Loucy (cell line): ENCODE results near the gene SLC6A19.
A peak's percentile ranks its signal among the peaks of the same experiment; 100 is the strongest.

Experiments used
- H2AFZ ChIP-seq: fragments of 200-600 bp; sonication (generic); 2 replicates; pipeline ENCODE4 v1.6.0; 2016; ENCODE audit warnings: antibody characterized with exemption, mild to moderate bottlenecking, low read length, moderate library complexity
- H3F3A ChIP-seq: fragments of 200-600 bp; 2 replicates; pipeline ENCODE4 v1.6.0; 2016; ENCODE audit warnings: antibody characterized with exemption, low read depth, mild to moderate bottlenecking
- H3K27me3 ChIP-seq: fragments of 200-600 bp; sonication (generic); 2 replicates; pipeline ENCODE4 v1.6.1; 2014; ENCODE audit warnings: low read length, mild to moderate bottlenecking; ENCODE audit not compliant: insufficient read depth, poor library complexity, severe bottlenecking
- H3K36me3 ChIP-seq: fragments of 200-600 bp; sonication (generic); 2 replicates; pipeline ENCODE4 v1.6.1; 2016; ENCODE audit warnings: low read length; ENCODE audit not compliant: insufficient read depth
- H3K4me1 ChIP-seq: fragments of 200-600 bp; sonication (generic); 2 replicates; pipeline ENCODE4 v1.5.1; 2014; ENCODE audit warnings: low read length, mild to moderate bottlenecking; ENCODE audit not compliant: insufficient read depth, poor library complexity, severe bottlenecking
- H3K4me2 ChIP-seq: fragments of 200-600 bp; sonication (generic); 2 replicates; pipeline ENCODE4 v1.6.0; 2014; ENCODE audit warnings: antibody characterized with exemption, low read length, low read depth, mild to moderate bottlenecking; ENCODE audit not compliant: poor library complexity, severe bottlenecking
- H3K4me3 ChIP-seq: fragments of 200-600 bp; sonication (generic); 2 replicates; pipeline ENCODE4 v1.5.1; 2014; ENCODE audit warnings: low read length, mild to moderate bottlenecking, mixed read lengths; ENCODE audit not compliant: poor library complexity, severe bottlenecking
- H3K79me2 ChIP-seq: fragments of 200-600 bp; sonication (generic); 2 replicates; pipeline ENCODE4 v1.6.1; 2014; ENCODE audit warnings: low read length; ENCODE audit not compliant: insufficient read depth
- H3K9ac ChIP-seq: fragments of 200-600 bp; sonication (generic); 2 replicates; pipeline ENCODE4 v1.6.0; 2014; ENCODE audit warnings: mild to moderate bottlenecking, low read depth, low read length, moderate library complexity; ENCODE audit not compliant: poor library complexity, severe bottlenecking
- H3K9me2 ChIP-seq: fragments of 200-600 bp; sonication (generic); replicated peaks from 2 replicates; pipeline ENCODE4 v1.6.1; 2016; ENCODE audit warnings: low read depth, low read length, mixed read lengths
- H3K9me3 ChIP-seq: fragments of 200-600 bp; sonication (generic); 2 replicates; pipeline ENCODE4 v1.6.1; 2014; ENCODE audit warnings: mild to moderate bottlenecking, antibody characterized with exemption, low read length, low read depth; ENCODE audit not compliant: insufficient read depth
- H4K20me1 ChIP-seq: fragments of 200-600 bp; sonication (generic); 2 replicates; pipeline ENCODE4 v1.6.0; 2014; ENCODE audit warnings: antibody characterized with exemption, low read length, mild to moderate bottlenecking; ENCODE audit not compliant: insufficient read depth, poor library complexity, severe bottlenecking
- CTCF ChIP-seq: fragments of 200-600 bp; sonication (generic); conservative IDR thresholded peaks from 2 replicates; pipeline ENCODE4 v1.5.1; 2014; ENCODE audit warnings: mild to moderate bottlenecking, antibody characterized with exemption, low read length
- EZH2phosphoT487 ChIP-seq: fragments of 200-600 bp; IDR thresholded peaks from 2 replicates; pipeline ENCODE4 v1.6.1; 2018; ENCODE audit warnings: antibody characterized with exemption, mild to moderate bottlenecking, moderate library complexity, borderline replicate concordance

The SLC6A19 gene

GRCh38 chr5:1235379-1235778 is 34.0 kb downstream of the SLC6A19 start:
- H3K79me2 ChIP-seq: no peaks in the 10 kb centered on the region
- TF ChIP-seq CTCF: peak; percentile 36
- TF ChIP-seq EZH2phosphoT487: no peak

GRCh38 chr5:1235838-1236237 is 34.4 kb downstream of the SLC6A19 start:
- Histone ChIP-seq H3K79me2 (no peaks in the 10 kb centered on the region), H3K4me2 (no peak overlapping the region), H2AFZ (no peak overlapping the region), H4K20me1 (no peaks in the 10 kb centered on the region), H3K4me1 (peaks cover 11% of the 10 kb centered on the region), H3K9ac (no peak overlapping the region), H3K27me3 (no peaks in the 10 kb centered on the region), H3K4me3 (no peak overlapping the region), H3K9me2 (no peaks in the 10 kb centered on the region), H3K36me3 (no peaks in the 10 kb centered on the region), H3F3A (no peaks in the 10 kb centered on the region), H3K9me3 (peaks cover 4% of the 10 kb centered on the region; the same call in 1 of the 2 replicates)
- TF ChIP-seq CTCF (no peak), EZH2phosphoT487 (no peak)

More at GRCh38 chr5:1235379-1235778, 34.0 kb downstream of the SLC6A19 start:
- no peaks in the 10 kb centered on the region for H3K27me3 ChIP-seq
- no peak overlapping the region for H2AFZ ChIP-seq
- H3K9ac ChIP-seq: no peak overlapping the region
- H3K9me3 ChIP-seq: peaks cover 4% of the 10 kb centered on the region; the same call in 1 of the 2 replicates
- H3K4me3 ChIP-seq: no peak overlapping the region
- H4K20me1 ChIP-seq: no peaks in the 10 kb centered on the region
- peaks cover 15% of the 10 kb centered on the region for H3K4me1 ChIP-seq
- no peak overlapping the region for H3K4me2 ChIP-seq
- no peaks in the 10 kb centered on the region for H3F3A ChIP-seq
- H3K9me2 ChIP-seq: no peaks in the 10 kb centered on the region
- H3K36me3 ChIP-seq: no peaks in the 10 kb centered on the region

GRCh38 chr5:1239505-1240251 is 38.3 kb downstream of the SLC6A19 start:
- Histone ChIP-seq H3K9ac (no peak overlapping the region), H3K4me2 (no peak overlapping the region), H3K79me2 (no peaks in the 10 kb centered on the region), H3K4me1 (no peaks in the 10 kb centered on the region), H3K27me3 (no peaks in the 10 kb centered on the region), H3F3A (no peaks in the 10 kb centered on the region), H3K9me2 (no peaks in the 10 kb centered on the region), H2AFZ (no peak overlapping the region), H3K4me3 (no peak overlapping the region), H3K36me3 (no peaks in the 10 kb centered on the region), H3K9me3 (peaks cover 4% of the 10 kb centered on the region; the same call in 1 of the 2 replicates), H4K20me1 (no peaks in the 10 kb centered on the region)
- no peak for TF ChIP-seq CTCF
- no peak for TF ChIP-seq EZH2phosphoT487
